ENCODE measurements around the gene SERPINB2.

The SERPINB2 gene

GRCh38 chr18:63889626-63890025 lies 2.1 kb downstream of the SERPINB2 start:
- no peak overlapping the region for H3K9ac ChIP-seq (ENCODE audit: low read length in 2 of 2)
- H3K4me3 ChIP-seq (ENCODE audit: low read length in 2 of 2), result no peak overlapping the region
- H3K36me3 ChIP-seq (ENCODE audit: control insufficient read depth in 2 of 2, insufficient read depth in 2 of 2, low read length in 2 of 2), result no peaks in the 10 kb centered on the region
- H3K27me3 ChIP-seq (ENCODE audit: control insufficient read depth in 1 of 2, insufficient read depth in 2 of 2, low read length in 2 of 2), result no peaks in the 10 kb centered on the region
- H3K4me1 ChIP-seq (ENCODE audit: control insufficient read depth, insufficient read depth, low read length), result no peaks in the 10 kb centered on the region
- no peak overlapping the region for H3K27ac ChIP-seq (ENCODE audit: low read length)
- no peaks in the 10 kb centered on the region for H3K9me3 ChIP-seq (ENCODE audit: control insufficient read depth in 2 of 2, low read length in 2 of 2)

DNA sequence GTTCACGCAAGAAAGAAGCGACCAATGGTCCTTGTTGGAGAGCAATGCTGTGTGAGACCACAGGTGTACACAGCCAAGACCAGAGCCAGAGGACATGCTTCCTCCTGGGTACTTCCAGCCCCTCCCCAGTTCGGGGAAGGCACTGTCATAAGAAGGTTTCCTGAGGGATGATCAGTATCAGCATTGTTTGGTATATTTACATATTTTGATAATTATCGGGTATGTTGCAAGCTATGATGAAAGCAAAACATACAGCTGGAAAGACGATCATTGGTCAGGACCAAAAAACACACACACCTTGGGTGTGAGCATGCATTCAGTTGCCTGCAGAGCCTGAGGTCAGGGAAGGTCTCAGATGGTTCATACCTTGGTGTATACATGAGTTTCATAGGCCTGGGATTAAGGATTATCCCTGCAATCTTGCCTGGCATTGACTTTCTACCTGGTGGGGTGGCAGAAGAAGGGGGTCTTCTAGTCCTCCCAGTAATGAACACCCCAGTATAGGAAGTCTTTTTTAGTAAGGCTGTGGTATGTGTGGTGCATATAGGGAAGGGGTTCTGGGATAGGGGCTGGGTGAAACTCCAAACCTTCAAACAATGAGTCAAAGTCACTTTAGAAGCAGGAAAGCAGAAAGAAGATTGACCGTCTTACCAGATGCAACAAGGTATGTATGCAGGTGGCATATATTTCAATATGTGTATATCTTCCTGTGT lies 2.9 kb downstream of the SERPINB2 start:
- H3K27me3 ChIP-seq (ENCODE audit: control insufficient read depth in 1 of 2, insufficient read depth in 2 of 2, low read length in 2 of 2), result no peaks in the 10 kb centered on the region
- no peaks in the 10 kb centered on the region for H3K9me3 ChIP-seq (ENCODE audit: control insufficient read depth in 2 of 2, low read length in 2 of 2)
- no peaks in the 10 kb centered on the region for H3K36me3 ChIP-seq (ENCODE audit: control insufficient read depth in 2 of 2, insufficient read depth in 2 of 2, low read length in 2 of 2)
- no peak overlapping the region for H3K4me3 ChIP-seq (ENCODE audit: low read length in 2 of 2)
- no peak overlapping the region for H3K9ac ChIP-seq (ENCODE audit: low read length in 2 of 2)
- no peaks in the 10 kb centered on the region for H3K4me1 ChIP-seq (ENCODE audit: control insufficient read depth, insufficient read depth, low read length)
- H3K27ac ChIP-seq (ENCODE audit: low read length), result no peak overlapping the region

- no peak overlapping the region for H3K27ac ChIP-seq (ENCODE audit: low read length)
- no peak overlapping the region for H3K9ac ChIP-seq (ENCODE audit: low read length in 2 of 2)
- no peaks in the 10 kb centered on the region for H3K4me1 ChIP-seq (ENCODE audit: control insufficient read depth, insufficient read depth, low read length)
- H3K36me3 ChIP-seq (ENCODE audit: control insufficient read depth in 2 of 2, insufficient read depth in 2 of 2, low read length in 2 of 2), result no peaks in the 10 kb centered on the region
- no peaks in the 10 kb centered on the region for H3K9me3 ChIP-seq (ENCODE audit: control insufficient read depth in 2 of 2, low read length in 2 of 2)
- H3K27me3 ChIP-seq (ENCODE audit: control insufficient read depth in 1 of 2, insufficient read depth in 2 of 2, low read length in 2 of 2), result no peaks in the 10 kb centered on the region
- H3K4me3 ChIP-seq (ENCODE audit: low read length in 2 of 2), result no peak overlapping the region
Measured at GRCh38 chr18:63890950-63891304, 3.4 kb downstream of the SERPINB2 start.

DNA sequence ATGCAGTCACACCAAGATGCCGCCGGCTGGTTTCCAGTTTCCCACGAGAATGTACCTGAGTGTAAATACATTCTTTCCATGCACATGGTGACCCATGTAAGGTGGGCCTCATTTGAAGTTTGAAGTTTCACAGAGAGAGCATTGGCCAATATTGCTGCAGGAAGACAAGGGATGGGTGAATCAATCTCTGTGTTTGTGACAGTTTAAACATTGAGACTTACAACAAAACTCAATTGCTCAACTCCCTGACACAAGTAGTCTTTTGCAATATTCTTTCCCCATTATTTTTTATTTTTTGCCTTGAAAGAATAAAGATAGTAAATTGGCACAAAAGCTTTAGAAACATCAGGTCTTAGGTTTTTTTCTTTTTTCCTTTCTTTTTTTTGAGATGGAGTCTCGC lies 5.1 kb downstream of the SERPINB2 start:
- Histone ChIP-seq H3K9ac (ENCODE audit: low read length in 2 of 2) (no peak overlapping the region), H3K9me3 (ENCODE audit: control insufficient read depth in 2 of 2, low read length in 2 of 2) (no peaks in the 10 kb centered on the region), H3K4me1 (ENCODE audit: control insufficient read depth, insufficient read depth, low read length) (no peaks in the 10 kb centered on the region), H3K27me3 (ENCODE audit: control insufficient read depth in 1 of 2, insufficient read depth in 2 of 2, low read length in 2 of 2) (no peaks in the 10 kb centered on the region), H3K4me3 (ENCODE audit: low read length in 2 of 2) (no peak overlapping the region), H3K27ac (ENCODE audit: low read length) (no peak overlapping the region), H3K36me3 (ENCODE audit: control insufficient read depth in 2 of 2, insufficient read depth in 2 of 2, low read length in 2 of 2) (no peaks in the 10 kb centered on the region)

DNA sequence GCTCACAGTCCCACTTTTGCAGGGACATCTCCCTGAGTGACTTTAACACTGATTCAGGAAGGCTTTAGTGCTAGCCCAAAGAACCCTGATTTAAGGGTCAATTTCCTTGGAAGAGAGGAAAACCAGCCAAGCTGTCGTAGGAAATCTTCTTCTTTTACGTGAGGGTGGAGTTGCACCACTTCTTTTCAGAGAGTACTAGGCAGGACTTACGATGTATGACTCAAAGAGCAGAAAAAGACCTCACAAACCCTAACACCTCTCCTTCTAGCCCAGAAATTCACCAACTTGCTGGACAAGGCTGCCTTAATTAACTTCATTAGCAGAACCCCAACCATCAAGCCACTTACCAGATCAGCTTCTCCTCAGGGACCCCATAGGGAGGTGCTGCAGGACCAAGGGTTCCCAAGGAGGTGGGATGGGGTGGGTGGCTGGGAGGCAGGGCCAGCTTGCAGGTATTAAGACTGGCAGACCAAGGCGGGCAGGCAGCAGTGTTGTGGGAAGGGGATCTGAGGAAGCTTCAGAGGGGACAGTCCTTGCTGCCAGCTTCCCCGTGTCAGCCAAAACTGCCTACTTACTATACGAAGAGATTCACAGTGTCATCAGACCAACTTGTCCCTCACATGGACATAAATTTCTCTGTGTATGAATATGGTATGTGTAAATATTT lies 6.7 kb downstream of the SERPINB2 start:
- Histone ChIP-seq H3K27me3 (ENCODE audit: control insufficient read depth in 1 of 2, insufficient read depth in 2 of 2, low read length in 2 of 2) (no peaks in the 10 kb centered on the region), H3K4me1 (ENCODE audit: control insufficient read depth, insufficient read depth, low read length) (no peaks in the 10 kb centered on the region), H3K9ac (ENCODE audit: low read length in 2 of 2) (no peak overlapping the region), H3K4me3 (ENCODE audit: low read length in 2 of 2) (no peak overlapping the region), H3K9me3 (ENCODE audit: control insufficient read depth in 2 of 2, low read length in 2 of 2) (no peaks in the 10 kb centered on the region), H3K36me3 (ENCODE audit: control insufficient read depth in 2 of 2, insufficient read depth in 2 of 2, low read length in 2 of 2) (no peaks in the 10 kb centered on the region), H3K27ac (ENCODE audit: low read length) (no peak overlapping the region)

GRCh38 chr18:63895190-63895589 lies 7.7 kb downstream of the SERPINB2 start:
- H3K9me3 ChIP-seq (ENCODE audit: control insufficient read depth in 2 of 2, low read length in 2 of 2), result no peaks in the 10 kb centered on the region
- H3K36me3 ChIP-seq (ENCODE audit: control insufficient read depth in 2 of 2, insufficient read depth in 2 of 2, low read length in 2 of 2), result no peaks in the 10 kb centered on the region
- no peaks in the 10 kb centered on the region for H3K4me1 ChIP-seq (ENCODE audit: control insufficient read depth, insufficient read depth, low read length)
- no peak overlapping the region for H3K9ac ChIP-seq (ENCODE audit: low read length in 2 of 2)
- no peak overlapping the region for H3K27ac ChIP-seq (ENCODE audit: low read length)
- H3K27me3 ChIP-seq (ENCODE audit: control insufficient read depth in 1 of 2, insufficient read depth in 2 of 2, low read length in 2 of 2), result no peaks in the 10 kb centered on the region
- no peak overlapping the region for H3K4me3 ChIP-seq (ENCODE audit: low read length in 2 of 2)

- no peaks in the 10 kb centered on the region for H3K9me3 ChIP-seq (ENCODE audit: control insufficient read depth in 2 of 2, low read length in 2 of 2)
- H3K4me1 ChIP-seq (ENCODE audit: control insufficient read depth, insufficient read depth, low read length), result no peaks in the 10 kb centered on the region
- no peaks in the 10 kb centered on the region for H3K27me3 ChIP-seq (ENCODE audit: control insufficient read depth in 1 of 2, insufficient read depth in 2 of 2, low read length in 2 of 2)
- no peak overlapping the region for H3K27ac ChIP-seq (ENCODE audit: low read length)
- no peaks in the 10 kb centered on the region for H3K36me3 ChIP-seq (ENCODE audit: control insufficient read depth in 2 of 2, insufficient read depth in 2 of 2, low read length in 2 of 2)
- no peak overlapping the region for H3K9ac ChIP-seq (ENCODE audit: low read length in 2 of 2)
- no peak overlapping the region for H3K4me3 ChIP-seq (ENCODE audit: low read length in 2 of 2)
Measured at GRCh38 chr18:63897072-63897471, 9.6 kb downstream of the SERPINB2 start.

DNA sequence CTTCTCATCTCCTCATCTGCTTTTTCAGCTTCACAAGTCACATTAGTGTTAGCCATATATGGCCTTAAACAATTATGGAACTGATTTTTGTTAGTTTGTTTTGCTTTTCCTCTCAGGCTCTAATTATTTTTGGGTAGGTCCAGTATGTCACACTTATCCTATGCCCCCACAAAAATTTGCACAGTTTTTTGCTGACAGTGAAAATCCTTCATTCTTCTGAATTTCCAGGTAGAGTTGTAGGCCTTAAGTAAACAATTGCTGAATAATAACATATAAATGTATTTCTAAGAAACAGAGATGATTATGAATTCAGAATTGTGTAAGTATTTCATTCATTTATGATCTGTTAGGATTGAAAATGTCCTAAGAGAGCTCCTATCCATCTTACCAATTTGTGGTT lies 11.7 kb downstream of the SERPINB2 start:
- no peaks in the 10 kb centered on the region for H3K9me3 ChIP-seq (ENCODE audit: control insufficient read depth in 2 of 2, low read length in 2 of 2)
- H3K4me1 ChIP-seq (ENCODE audit: control insufficient read depth, insufficient read depth, low read length), result no peaks in the 10 kb centered on the region
- no peak overlapping the region for H3K27ac ChIP-seq (ENCODE audit: low read length)
- no peaks in the 10 kb centered on the region for H3K36me3 ChIP-seq (ENCODE audit: control insufficient read depth in 2 of 2, insufficient read depth in 2 of 2, low read length in 2 of 2)
- no peak overlapping the region for H3K4me3 ChIP-seq (ENCODE audit: low read length in 2 of 2)
- H3K9ac ChIP-seq (ENCODE audit: low read length in 2 of 2), result no peak overlapping the region
- H3K27me3 ChIP-seq (ENCODE audit: control insufficient read depth in 1 of 2, insufficient read depth in 2 of 2, low read length in 2 of 2), result no peaks in the 10 kb centered on the region

GRCh38 chr18:63903851-63904570 lies 16.5 kb downstream of the SERPINB2 start:
- no peaks in the 10 kb centered on the region for H3K9me3 ChIP-seq (ENCODE audit: control insufficient read depth in 2 of 2, low read length in 2 of 2)
- no peak overlapping the region for H3K4me3 ChIP-seq (ENCODE audit: low read length in 2 of 2)

GRCh38 chr18:63904694-63905093 lies 17.2 kb downstream of the SERPINB2 start:
- H3K4me1 ChIP-seq (ENCODE audit: control insufficient read depth, insufficient read depth, low read length), result no peaks in the 10 kb centered on the region
- no peak overlapping the region for H3K9ac ChIP-seq (ENCODE audit: low read length in 2 of 2)
- no peak overlapping the region for H3K4me3 ChIP-seq (ENCODE audit: low read length in 2 of 2)
- no peak overlapping the region for H3K27ac ChIP-seq (ENCODE audit: low read length)
- no peaks in the 10 kb centered on the region for H3K36me3 ChIP-seq (ENCODE audit: control insufficient read depth in 2 of 2, insufficient read depth in 2 of 2, low read length in 2 of 2)
- H3K9me3 ChIP-seq (ENCODE audit: control insufficient read depth in 2 of 2, low read length in 2 of 2), result no peaks in the 10 kb centered on the region
- no peaks in the 10 kb centered on the region for H3K27me3 ChIP-seq (ENCODE audit: control insufficient read depth in 1 of 2, insufficient read depth in 2 of 2, low read length in 2 of 2)

More at GRCh38 chr18:63903851-63904570, 16.5 kb downstream of the SERPINB2 start:
- Histone ChIP-seq H3K4me1 (ENCODE audit: control insufficient read depth, insufficient read depth, low read length) (no peaks in the 10 kb centered on the region), H3K9ac (ENCODE audit: low read length in 2 of 2) (no peak overlapping the region), H3K27ac (ENCODE audit: low read length) (no peak overlapping the region), H3K36me3 (ENCODE audit: control insufficient read depth in 2 of 2, insufficient read depth in 2 of 2, low read length in 2 of 2) (no peaks in the 10 kb centered on the region), H3K27me3 (ENCODE audit: control insufficient read depth in 1 of 2, insufficient read depth in 2 of 2, low read length in 2 of 2) (no peaks in the 10 kb centered on the region)

DNA sequence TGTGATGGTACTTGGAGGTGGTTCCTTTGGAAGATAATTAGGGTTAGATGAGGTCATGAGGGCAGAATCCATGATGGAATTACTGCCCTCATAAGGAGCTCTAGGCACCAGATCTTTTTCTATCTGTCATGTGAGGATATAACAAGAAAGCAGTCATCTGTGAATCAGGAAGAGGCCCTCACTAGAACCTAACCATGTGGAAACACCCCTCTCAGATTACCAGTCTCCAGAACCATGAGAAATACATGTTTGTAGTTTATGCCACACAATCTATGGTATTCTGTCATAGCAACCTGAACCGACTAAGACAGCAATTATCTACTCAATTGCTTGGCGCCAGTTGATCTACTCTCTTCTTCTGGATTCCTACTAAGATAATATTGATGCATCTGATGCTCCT lies 17.9 kb downstream of the SERPINB2 start:
- Histone ChIP-seq H3K4me1 (ENCODE audit: control insufficient read depth, insufficient read depth, low read length) (no peaks in the 10 kb centered on the region), H3K9me3 (ENCODE audit: control insufficient read depth in 2 of 2, low read length in 2 of 2) (no peaks in the 10 kb centered on the region), H3K27me3 (ENCODE audit: control insufficient read depth in 1 of 2, insufficient read depth in 2 of 2, low read length in 2 of 2) (no peaks in the 10 kb centered on the region), H3K36me3 (ENCODE audit: control insufficient read depth in 2 of 2, insufficient read depth in 2 of 2, low read length in 2 of 2) (no peaks in the 10 kb centered on the region), H3K4me3 (ENCODE audit: low read length in 2 of 2) (no peak overlapping the region), H3K27ac (ENCODE audit: low read length) (no peak overlapping the region), H3K9ac (ENCODE audit: low read length in 2 of 2) (no peak overlapping the region)
